ENCODE results near the gene PPARG. TPM values are rescaled to one million over a fixed set of nuclear protein-coding genes. Genes with fewer than 3 reads are reported as not detected.

PPARG gene
- total and polyA plus RNA-seq, 2 of the 13 experiments (the other 11 are each of a cell fraction or from before 2014, with no cell fraction given), result 13.9 to 58.3 TPM

DNA sequence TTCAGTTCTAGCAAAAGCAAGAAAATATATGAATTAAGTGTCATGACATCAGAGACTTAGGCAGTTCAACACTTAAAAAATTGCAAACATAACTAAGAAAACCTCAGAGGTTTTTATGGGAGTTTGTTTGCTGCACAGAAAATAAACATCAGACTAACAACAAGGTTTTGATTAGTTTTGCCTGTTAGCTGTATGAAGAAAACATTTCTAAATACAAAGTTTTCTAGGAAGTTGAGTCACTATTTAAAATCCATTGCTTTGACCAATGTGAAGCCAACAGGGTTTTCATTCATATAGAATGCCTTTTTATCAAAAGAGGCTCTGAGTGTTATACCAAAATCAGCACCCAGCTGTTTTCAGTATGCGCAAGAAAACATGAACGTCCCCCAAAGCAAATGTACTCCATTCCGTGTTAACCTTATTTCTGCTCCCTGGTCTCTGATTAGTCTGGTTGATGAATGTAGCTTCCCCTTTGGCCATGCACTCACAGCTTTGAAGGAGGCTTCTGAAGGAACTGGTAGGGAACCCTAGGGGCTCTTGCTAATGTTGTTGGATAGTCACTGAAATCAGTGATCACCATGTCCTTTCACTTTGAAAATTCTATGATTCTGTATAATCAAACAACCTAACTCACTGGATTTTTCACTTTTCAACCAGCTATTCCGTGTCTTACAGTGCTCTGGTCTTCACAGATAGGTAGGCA lies 105.8 kb downstream of the PPARG start (continued):
- TF ChIP-seq ZC3H4 (CRISPR knock-in tag; IDR thresholded peaks at IDR 0.05; ENCODE audit: borderline replicate concordance) (no peak), ZNF253 (CRISPR knock-in tag; IDR thresholded peaks at IDR 0.05; ENCODE audit: borderline replicate concordance) (no peak), MED1 (CRISPR knock-in tag; IDR thresholded peaks at IDR 0.05) (no peak), HOXD1 (CRISPR knock-in tag; IDR thresholded peaks at IDR 0.05) (no peak), TBX3 (IDR thresholded peaks at IDR 0.05; ENCODE audit: borderline replicate concordance) (no peak), ZNF12 (CRISPR knock-in tag; IDR thresholded peaks at IDR 0.05) (no peak), REPIN1 (CRISPR knock-in tag; IDR thresholded peaks at IDR 0.05; ENCODE audit: borderline replicate concordance, low read depth) (no peak), IRX3 (CRISPR knock-in tag; IDR thresholded peaks at IDR 0.05; ENCODE audit: borderline replicate concordance, low read depth) (no peak), PHF5A (CRISPR knock-in tag; IDR thresholded peaks at IDR 0.05; ENCODE audit: low read depth, unreplicated experiment) (no peak)
- TF ChIP-seq, protein P1, sequence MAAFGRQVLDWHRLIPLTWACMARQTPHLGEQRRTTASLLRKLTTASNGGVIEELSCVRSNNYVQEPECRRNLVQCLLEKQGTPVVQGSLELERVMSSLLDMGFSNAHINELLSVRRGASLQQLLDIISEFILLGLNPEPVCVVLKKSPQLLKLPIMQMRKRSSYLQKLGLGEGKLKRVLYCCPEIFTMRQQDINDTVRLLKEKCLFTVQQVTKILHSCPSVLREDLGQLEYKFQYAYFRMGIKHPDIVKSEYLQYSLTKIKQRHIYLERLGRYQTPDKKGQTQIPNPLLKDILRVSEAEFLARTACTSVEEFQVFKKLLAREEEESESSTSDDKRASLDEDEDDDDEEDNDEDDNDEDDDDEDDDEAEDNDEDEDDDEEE (CRISPR knock-in tag; IDR thresholded peaks at IDR 0.05), result no peak
- TF ChIP-seq, protein P2, sequence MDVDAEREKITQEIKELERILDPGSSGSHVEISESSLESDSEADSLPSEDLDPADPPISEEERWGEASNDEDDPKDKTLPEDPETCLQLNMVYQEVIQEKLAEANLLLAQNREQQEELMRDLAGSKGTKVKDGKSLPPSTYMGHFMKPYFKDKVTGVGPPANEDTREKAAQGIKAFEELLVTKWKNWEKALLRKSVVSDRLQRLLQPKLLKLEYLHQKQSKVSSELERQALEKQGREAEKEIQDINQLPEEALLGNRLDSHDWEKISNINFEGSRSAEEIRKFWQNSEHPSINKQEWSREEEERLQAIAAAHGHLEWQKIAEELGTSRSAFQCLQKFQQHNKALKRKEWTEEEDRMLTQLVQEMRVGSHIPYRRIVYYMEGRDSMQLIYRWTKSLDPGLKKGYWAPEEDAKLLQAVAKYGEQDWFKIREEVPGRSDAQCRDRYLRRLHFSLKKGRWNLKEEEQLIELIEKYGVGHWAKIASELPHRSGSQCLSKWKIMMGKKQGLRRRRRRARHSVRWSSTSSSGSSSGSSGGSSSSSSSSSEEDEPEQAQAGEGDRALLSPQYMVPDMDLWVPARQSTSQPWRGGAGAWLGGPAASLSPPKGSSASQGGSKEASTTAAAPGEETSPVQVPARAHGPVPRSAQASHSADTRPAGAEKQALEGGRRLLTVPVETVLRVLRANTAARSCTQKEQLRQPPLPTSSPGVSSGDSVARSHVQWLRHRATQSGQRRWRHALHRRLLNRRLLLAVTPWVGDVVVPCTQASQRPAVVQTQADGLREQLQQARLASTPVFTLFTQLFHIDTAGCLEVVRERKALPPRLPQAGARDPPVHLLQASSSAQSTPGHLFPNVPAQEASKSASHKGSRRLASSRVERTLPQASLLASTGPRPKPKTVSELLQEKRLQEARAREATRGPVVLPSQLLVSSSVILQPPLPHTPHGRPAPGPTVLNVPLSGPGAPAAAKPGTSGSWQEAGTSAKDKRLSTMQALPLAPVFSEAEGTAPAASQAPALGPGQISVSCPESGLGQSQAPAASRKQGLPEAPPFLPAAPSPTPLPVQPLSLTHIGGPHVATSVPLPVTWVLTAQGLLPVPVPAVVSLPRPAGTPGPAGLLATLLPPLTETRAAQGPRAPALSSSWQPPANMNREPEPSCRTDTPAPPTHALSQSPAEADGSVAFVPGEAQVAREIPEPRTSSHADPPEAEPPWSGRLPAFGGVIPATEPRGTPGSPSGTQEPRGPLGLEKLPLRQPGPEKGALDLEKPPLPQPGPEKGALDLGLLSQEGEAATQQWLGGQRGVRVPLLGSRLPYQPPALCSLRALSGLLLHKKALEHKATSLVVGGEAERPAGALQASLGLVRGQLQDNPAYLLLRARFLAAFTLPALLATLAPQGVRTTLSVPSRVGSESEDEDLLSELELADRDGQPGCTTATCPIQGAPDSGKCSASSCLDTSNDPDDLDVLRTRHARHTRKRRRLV (CRISPR knock-in tag; IDR thresholded peaks at IDR 0.05), result no peak

Measured in HepG2 (cell line).